Fibroblast of peridontal ligament (primary cell): Measurements from ENCODE around the gene CARM1.
"Not testable (repeated sequence)": the region's sequence is repeated elsewhere in the genome, so short reads cannot be mapped to it uniquely, and the experiment has no call there.

Experiments used
- DNase-seq: peaks from one replicate; pipeline ENCODE4 v3.0.0-alpha.2; 2010; ENCODE audit errors: extremely low read depth

CARM1 gene

GRCh38 chr19:10846500-10847202 is 24.7 kb upstream of the CARM1 start:
- DNase-seq, result no peak

- DNase-seq, result no peak
Measured at GRCh38 chr19:10848230-10848856, 23.0 kb upstream of the CARM1 start, which contains the start of gene C19orf38. Gene C19orf38, plus strand, starts transcription at chr19:10848415. Its CDS starts 94 bp downstream, at chr19:10848509.

GRCh38 chr19:10850631-10851030 is 20.7 kb upstream of the CARM1 start:
- DNase-seq, result no peak

DNA sequence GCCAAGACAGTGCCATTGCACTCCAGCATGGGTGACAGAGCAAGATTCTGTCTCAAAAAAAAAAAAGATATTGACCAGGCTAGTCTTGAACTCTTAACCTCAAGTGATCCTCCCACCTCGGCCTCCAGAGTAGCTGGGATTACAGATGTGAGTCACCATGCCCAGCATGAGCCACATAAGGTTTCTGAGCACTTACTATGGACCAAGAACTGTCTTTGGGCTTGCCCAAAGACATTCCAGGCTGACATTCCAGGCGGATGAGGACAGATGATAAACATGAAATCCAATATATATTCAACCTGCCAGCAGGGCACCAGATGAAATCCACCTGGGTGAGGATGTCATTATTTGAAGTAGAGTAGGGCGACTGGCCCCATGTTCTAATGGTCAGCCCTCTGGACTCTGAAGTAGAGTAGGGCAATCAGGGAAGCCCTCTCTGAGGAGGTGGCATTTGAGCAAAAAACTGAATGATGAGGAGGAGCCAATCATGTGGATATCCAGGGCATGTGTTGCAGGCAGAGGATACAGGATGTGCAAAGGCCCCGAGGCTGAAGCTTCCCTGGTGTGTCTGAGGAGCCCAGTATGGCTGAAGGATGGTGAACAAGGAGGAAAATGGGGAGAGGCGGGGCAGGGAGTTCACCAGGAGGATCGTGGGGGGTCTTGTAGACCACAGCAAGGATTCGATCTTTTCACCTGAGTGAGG is 19.1 kb upstream of the CARM1 start:
- peak; percentile 62 for DNase-seq

DNA sequence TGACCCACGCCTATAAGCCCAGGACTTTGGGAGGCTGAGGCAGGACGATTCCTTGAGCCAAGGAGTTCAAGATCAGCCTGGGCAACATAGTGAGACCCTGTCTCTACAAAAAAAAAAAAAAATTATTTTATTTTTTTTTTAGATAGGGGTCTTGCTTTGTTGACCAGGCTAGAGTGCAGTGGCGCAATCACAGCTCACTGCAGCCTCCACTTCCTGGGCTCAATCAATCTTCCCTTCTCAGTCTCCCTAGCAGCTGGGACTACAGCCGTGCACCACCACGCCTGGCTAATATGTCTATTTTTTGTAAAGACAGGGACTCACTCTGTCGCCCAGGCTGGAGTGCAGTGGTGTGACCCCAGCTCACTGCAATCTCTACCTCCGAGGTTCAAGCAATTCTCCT is 18.4 kb upstream of the CARM1 start:
- no peak for DNase-seq

DNA sequence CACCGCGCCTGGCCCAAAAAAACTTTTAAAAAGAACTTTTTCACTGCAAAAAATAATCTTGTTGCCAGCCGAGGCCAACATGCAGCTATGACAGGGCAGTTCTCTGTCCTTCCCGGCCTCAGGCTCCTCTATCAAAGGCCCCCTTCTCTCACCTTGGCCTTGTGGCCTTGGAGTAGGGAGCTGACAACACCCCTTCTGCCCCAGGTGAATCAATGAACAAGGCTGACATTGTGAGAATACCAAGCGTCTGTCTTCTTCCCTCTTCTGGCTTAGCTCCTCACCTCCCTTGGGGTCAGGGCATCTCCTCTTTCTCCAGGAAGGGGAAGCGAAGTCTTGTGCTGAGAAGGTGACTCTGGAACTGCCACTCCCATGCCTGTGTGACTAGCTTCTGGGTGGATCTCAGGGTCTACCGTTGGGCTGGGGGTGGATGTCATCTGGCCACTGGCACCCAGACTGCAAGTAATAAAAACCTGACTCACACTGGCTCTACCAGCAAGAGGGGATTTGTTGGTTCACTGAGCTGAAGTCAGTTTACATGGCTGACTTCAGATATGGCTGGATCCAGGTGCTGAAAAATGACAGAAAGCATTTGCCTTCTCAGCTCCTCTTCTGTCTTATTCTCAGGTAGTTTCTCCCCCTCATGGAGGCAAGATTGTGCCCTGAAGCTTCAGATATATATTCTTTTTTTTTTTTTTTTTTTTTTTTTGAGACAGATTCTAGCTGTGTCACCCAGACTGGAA is 16.8 kb upstream of the CARM1 start:
- no peak for DNase-seq

DNA sequence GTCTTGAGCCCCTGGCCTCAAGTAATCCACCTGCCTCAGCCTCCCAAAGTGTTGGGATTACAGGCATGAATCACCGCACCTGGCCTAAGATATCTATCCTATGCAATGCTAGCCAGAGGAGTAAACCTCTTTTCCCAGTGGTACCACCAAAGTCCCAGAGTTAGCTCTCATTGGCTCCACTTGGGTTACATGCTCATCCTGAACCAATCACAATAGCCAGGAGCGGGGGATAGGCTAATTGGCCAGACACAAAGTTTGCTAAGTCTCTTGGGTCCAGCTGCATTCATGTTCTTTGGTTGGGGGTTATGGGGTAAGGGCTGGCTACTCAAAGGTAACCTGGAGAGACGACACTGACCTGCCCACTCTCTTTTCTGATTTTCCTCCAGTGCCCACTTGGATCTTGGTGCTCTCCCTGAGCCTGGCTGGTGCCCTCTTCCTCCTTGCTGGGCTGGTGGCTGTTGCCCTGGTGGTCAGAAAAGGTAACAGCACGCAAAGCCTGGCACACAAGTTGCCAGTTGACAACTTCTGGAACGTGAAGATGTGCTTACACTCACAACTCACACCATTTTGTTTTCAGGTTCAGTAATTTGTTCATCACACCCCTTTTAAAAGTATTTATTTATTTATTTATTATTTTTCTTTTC is 15.4 kb upstream of the CARM1 start:
- no peak for DNase-seq

- not testable (repeated sequence) for DNase-seq
Measured at GRCh38 chr19:10856899-10857298, 14.5 kb upstream of the CARM1 start.

DNA sequence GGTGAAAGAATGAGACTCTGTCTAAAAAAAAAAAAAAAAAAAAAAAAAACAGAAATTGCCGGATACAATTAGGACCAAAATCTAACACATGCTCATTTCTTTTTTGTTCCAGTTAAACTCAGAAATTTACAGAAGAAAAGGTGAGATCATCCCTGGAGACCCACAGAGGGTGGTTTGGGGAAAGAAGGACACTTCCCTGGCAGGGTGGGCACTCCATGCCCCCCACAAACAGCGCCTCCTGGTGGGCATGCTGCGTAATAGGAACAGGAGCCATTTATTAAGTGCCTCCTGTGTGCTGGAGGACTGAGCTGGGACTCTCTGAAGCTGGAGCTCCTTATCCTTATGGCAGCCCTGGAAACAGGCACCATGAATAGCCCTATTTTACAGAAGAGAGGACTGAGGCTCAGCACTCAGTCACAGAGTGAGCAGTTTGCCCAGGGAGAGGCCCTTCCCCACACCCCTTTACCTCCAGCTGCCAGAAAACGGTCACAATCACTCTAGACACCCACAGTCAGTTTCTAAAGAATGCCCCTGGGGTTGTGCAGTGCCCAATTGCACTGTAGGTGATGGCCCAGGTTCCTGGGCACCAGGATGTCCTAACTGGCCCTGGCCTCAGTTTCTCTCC is 13.0 kb upstream of the CARM1 start:
- DNase-seq, result peak; percentile 17

DNA sequence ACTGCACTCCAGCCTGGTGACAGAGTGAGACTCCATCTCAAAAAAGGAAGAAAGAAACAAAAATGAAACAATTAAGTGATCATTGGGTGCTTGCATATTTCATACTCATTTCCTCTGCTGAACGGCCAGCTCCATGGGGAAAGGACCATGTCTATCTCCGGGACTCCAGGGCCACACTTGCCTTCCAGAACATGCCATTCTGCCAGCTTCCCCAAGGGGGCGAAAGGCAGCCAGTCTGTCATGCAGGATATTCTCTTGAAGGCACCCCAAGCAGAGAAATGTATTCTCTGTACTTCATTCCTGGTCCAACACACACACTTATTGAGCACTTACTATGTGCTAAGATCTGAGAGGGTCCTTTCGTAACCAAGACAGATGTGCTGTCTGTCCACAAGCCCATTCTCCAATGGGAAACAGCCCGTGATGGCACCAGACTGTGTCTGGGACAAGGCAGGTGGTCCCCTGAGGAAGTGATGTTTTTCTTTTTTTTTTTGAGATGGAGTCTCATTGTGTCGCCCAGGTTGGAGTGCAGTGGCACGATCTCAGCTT is 10.2 kb upstream of the CARM1 start:
- no peak for DNase-seq

DNA sequence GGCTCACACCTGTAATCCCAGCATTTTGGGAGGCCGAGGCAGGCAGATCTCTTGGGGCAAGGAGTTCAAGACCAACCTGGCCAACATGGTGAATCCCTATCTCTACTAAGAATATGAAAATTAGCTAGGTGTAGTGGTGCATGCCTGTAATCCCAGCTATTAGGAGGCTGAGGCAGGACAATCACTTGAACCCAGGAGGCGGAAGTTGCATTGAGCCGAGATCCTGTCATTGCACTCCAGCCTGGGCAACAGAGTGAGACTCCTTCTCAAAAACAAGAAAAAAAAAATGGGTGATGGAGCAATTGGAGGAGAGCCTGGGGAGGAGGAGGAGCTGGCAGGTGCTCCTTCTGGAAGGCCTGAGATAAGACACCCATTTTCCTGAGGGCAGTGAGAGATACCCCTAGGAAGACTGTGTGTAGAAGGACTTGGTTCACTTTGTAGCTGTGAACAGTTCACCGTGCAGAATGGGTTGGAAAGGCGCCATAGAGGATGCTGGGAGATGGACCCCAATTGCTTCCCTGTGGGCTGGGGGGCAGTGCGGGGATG is 8.7 kb upstream of the CARM1 start:
- no peak for DNase-seq

DNA sequence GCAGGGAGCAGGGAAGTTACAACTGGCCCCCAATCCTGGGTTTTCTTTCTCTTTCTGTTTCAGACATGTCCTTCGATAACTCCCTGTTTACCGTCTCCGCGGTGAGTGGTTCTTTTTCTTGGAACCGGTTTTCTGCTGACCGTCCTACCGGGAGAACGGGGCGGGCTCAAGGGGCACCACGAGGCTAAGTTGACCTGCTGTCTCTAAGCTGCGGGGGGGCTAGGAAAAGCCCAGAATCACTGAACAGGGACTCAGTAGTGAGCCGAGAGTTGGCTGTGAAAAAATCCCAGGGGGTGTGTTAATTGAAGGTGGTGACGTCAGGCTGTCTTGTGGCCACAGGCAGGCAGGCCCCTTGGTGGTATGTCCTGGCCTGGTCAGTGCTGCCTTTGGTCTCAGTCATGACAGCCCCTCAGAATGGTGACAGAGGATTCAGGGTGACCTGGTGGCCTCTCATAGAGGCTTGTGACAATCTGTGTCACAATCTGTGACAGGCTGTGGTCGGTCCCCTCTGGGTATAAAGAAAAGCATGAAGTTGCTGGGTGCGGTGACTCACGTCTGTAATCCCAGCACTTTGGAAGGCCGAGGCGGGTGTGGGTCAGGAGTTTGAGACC is 8.1 kb upstream of the CARM1 start:
- peak; percentile 56 for DNase-seq

- peak; percentile 77 for DNase-seq
Measured at GRCh38 chr19:10864538-10864899, 6.8 kb upstream of the CARM1 start.

DNA sequence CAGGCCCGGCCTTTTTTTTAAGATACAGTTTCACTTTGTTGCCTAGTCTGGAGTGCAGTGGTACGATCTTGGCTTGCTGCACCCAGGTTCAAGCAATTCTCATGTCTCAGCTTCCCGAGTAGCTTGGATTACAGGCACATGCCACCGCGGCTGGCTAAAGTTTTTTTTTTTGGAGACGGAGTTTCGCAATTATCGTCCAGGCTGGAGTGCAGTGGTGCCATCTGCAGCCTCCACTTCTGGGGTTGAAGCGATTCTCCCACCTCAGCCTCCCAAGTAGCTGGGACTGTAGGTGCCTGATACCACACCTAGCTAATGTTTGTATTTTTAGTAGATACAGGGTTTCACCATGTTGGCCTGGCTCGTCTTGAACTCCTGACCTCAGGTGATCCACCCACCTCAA is 4.9 kb upstream of the CARM1 start:
- DNase-seq, result no peak

GRCh38 chr19:10868872-10869547 is 2.3 kb upstream of the CARM1 start:
- DNase-seq, result no peak

GRCh38 chr19:10869872-10870311 is 1.5 kb upstream of the CARM1 start:
- not testable (repeated sequence) for DNase-seq

DNA sequence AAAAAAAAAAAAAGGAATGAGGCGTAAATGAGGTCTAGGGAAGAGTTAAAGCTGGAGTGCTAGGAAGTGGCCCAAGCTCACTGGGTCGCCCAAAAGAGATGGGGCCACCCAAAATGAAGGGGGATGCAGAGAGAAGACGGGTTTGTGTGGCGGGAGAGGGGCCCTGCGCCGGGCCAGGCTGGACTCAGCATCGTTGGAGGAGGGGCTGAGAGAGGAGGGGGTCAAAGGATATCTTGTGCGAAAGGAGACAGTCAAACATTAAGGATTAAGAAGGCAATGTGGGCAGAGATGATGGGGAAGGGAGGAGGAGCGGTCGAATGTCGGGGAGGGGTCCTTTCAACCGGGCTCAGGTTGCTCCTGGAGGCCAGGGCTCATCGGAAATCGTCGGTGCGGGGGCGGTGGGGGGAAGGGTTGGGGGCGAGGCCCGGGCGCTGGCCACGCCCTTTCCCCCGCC is 825 bp upstream of the CARM1 start:
- no peak for DNase-seq

GRCh38 chr19:10871711-10872545 is 575 bp downstream of the CARM1 start:
- DNase-seq, result no peak
